SJCRH30 (cell line): Measurements from ENCODE around the gene GRIN3A. TPM values are rescaled to one million over a fixed set of nuclear protein-coding genes. Genes with fewer than 3 reads are reported as not detected.

Experiments
- DNase-seq, 2 experiments: peaks; one replicate each; pipeline ENCODE4 v3.0.0-alpha.2; 2015 to 2020
- H3K27ac ChIP-seq: fragments of 250-450 bp; sonication (Bioruptor Pico); 2 replicates; pipeline ENCODE4 v1.5.1; 2020; ENCODE audit warnings: mild to moderate bottlenecking, moderate library complexity
- H3K27me3 ChIP-seq: fragments of 250-450 bp; sonication (Bioruptor Pico); 2 replicates; pipeline ENCODE4 v1.5.1; 2020; ENCODE audit warnings: mild to moderate bottlenecking, moderate library complexity
- H3K36me3 ChIP-seq: fragments of 250-450 bp; sonication (Bioruptor Pico); 2 replicates; pipeline ENCODE4 v1.5.1; 2020; ENCODE audit warnings: mild to moderate bottlenecking, moderate library complexity
- H3K4me1 ChIP-seq: fragments of 250-450 bp; sonication (Bioruptor Pico); 2 replicates; pipeline ENCODE4 v1.5.1; 2020; ENCODE audit warnings: mild to moderate bottlenecking, moderate library complexity
- H3K4me3 ChIP-seq: fragments of 250-450 bp; sonication (Bioruptor Pico); 2 replicates; pipeline ENCODE4 v1.5.1; 2020; ENCODE audit warnings: mild to moderate bottlenecking, moderate library complexity
- H3K9me3 ChIP-seq: fragments of 250-450 bp; sonication (Bioruptor Pico); replicated peaks from 2 replicates; pipeline ENCODE4 v1.5.1; 2020; ENCODE audit warnings: mild to moderate bottlenecking, moderate library complexity
- total RNA-seq: library from RNA; depleted of rRNA; stranded (reverse); fragments of >200 nt; shearing (Covaris generic); gene quantifications from 2 replicates; pipeline ENCODE4 v1.2.3, GENCODE V29; 2014

Gene GRIN3A
- total RNA-seq, 1 experiment from 2014 or later: not detected

GRCh38 chr9:101718192-101718591, 20.3 kb downstream of the GRIN3A start:
- no peaks in the 10 kb centered on the region for H3K36me3 ChIP-seq
- H3K27me3 ChIP-seq: no peaks in the 10 kb centered on the region
- DNase-seq: no peak
- H3K4me3 ChIP-seq: no peak overlapping the region
- H3K4me1 ChIP-seq: peaks cover 6% of the 10 kb centered on the region
- no peaks in the 10 kb centered on the region for H3K9me3 ChIP-seq
- H3K27ac ChIP-seq: no peak overlapping the region

- H3K36me3 ChIP-seq: no peaks in the 10 kb centered on the region
- H3K9me3 ChIP-seq: no peaks in the 10 kb centered on the region
- peaks cover 6% of the 10 kb centered on the region for H3K4me1 ChIP-seq
- no peak overlapping the region for H3K27ac ChIP-seq
- DNase-seq: peak; percentile 43 to 69
- no peak overlapping the region for H3K4me3 ChIP-seq
- H3K27me3 ChIP-seq: no peaks in the 10 kb centered on the region
Observed at GRCh38 chr9:101716629-101717028, 21.8 kb downstream of the GRIN3A start.

- no peaks in the 10 kb centered on the region; the same call in 1 of the 2 replicates for H3K4me1 ChIP-seq
- no peaks in the 10 kb centered on the region for H3K9me3 ChIP-seq
- no peaks in the 10 kb centered on the region; the same call in 1 of the 2 replicates for H3K27me3 ChIP-seq
- peak; percentile 31 to 65 for DNase-seq
- H3K36me3 ChIP-seq: no peaks in the 10 kb centered on the region
- no peak overlapping the region for H3K4me3 ChIP-seq
- H3K27ac ChIP-seq: no peak overlapping the region
Observed at GRCh38 chr9:101711330-101711941, 27.0 kb downstream of the GRIN3A start.

GRCh38 chr9:101708855-101709254, 29.6 kb downstream of the GRIN3A start:
- Histone ChIP-seq H3K27ac (no peak overlapping the region), H3K27me3 (no peaks in the 10 kb centered on the region; the same call in 1 of the 2 replicates), H3K4me3 (no peak overlapping the region), H3K4me1 (no peaks in the 10 kb centered on the region), H3K36me3 (no peaks in the 10 kb centered on the region), H3K9me3 (no peaks in the 10 kb centered on the region)
- no peak for DNase-seq

GRCh38 chr9:101707721-101708120, 30.7 kb downstream of the GRIN3A start:
- no peak for DNase-seq
- Histone ChIP-seq H3K9me3 (no peaks in the 10 kb centered on the region), H3K4me1 (no peaks in the 10 kb centered on the region), H3K27me3 (no peaks in the 10 kb centered on the region; the same call in 1 of the 2 replicates), H3K4me3 (no peak overlapping the region), H3K36me3 (no peaks in the 10 kb centered on the region), H3K27ac (no peak overlapping the region)

GRCh38 chr9:101706997-101707396, 31.4 kb downstream of the GRIN3A start:
- H3K27me3 ChIP-seq: no peaks in the 10 kb centered on the region; the same call in 1 of the 2 replicates
- no peak overlapping the region for H3K4me3 ChIP-seq
- no peak overlapping the region for H3K27ac ChIP-seq
- H3K4me1 ChIP-seq: no peaks in the 10 kb centered on the region
- H3K36me3 ChIP-seq: no peaks in the 10 kb centered on the region
- no peak for DNase-seq
- no peaks in the 10 kb centered on the region for H3K9me3 ChIP-seq

- DNase-seq: no peak
- H3K9me3 ChIP-seq: no peaks in the 10 kb centered on the region
- no peaks in the 10 kb centered on the region for H3K36me3 ChIP-seq
- no peak overlapping the region for H3K4me3 ChIP-seq
- no peaks in the 10 kb centered on the region for H3K4me1 ChIP-seq
- no peaks in the 10 kb centered on the region; the same call in 1 of the 2 replicates for H3K27me3 ChIP-seq
- H3K27ac ChIP-seq: no peak overlapping the region
Observed at GRCh38 chr9:101706261-101706798, 32.1 kb downstream of the GRIN3A start.

- no peaks in the 10 kb centered on the region; the same call in 1 of the 2 replicates for H3K27me3 ChIP-seq
- H3K4me1 ChIP-seq: no peaks in the 10 kb centered on the region
- DNase-seq: peak in 1 of 2 experiments; percentile 10
- no peak overlapping the region for H3K27ac ChIP-seq
- H3K9me3 ChIP-seq: no peaks in the 10 kb centered on the region
- no peak overlapping the region for H3K4me3 ChIP-seq
- no peaks in the 10 kb centered on the region for H3K36me3 ChIP-seq
Observed at GRCh38 chr9:101705135-101705661, 33.2 kb downstream of the GRIN3A start.

GRCh38 chr9:101702257-101702656, 36.2 kb downstream of the GRIN3A start:
- no peaks in the 10 kb centered on the region for H3K4me1 ChIP-seq
- H3K27ac ChIP-seq: no peak overlapping the region
- DNase-seq: no peak
- no peak overlapping the region for H3K4me3 ChIP-seq
- no peaks in the 10 kb centered on the region for H3K36me3 ChIP-seq
- no peaks in the 10 kb centered on the region for H3K9me3 ChIP-seq
- H3K27me3 ChIP-seq: no peaks in the 10 kb centered on the region; the same call in 1 of the 2 replicates

- no peak overlapping the region for H3K27ac ChIP-seq
- H3K4me3 ChIP-seq: no peak overlapping the region
- DNase-seq: no peak
- no peaks in the 10 kb centered on the region for H3K9me3 ChIP-seq
- H3K27me3 ChIP-seq: peaks cover 4% of the 10 kb centered on the region
- no peaks in the 10 kb centered on the region for H3K4me1 ChIP-seq
- no peaks in the 10 kb centered on the region for H3K36me3 ChIP-seq
Observed at GRCh38 chr9:101693546-101694336, 44.7 kb downstream of the GRIN3A start.

GRCh38 chr9:101691657-101692056, 46.8 kb downstream of the GRIN3A start:
- Histone ChIP-seq H3K36me3 (no peaks in the 10 kb centered on the region), H3K9me3 (no peaks in the 10 kb centered on the region), H3K27ac (no peak overlapping the region), H3K4me1 (no peaks in the 10 kb centered on the region), H3K27me3 (peaks cover 11% of the 10 kb centered on the region), H3K4me3 (no peak overlapping the region)
- DNase-seq: no peak

GRCh38 chr9:101689039-101689438, 49.4 kb downstream of the GRIN3A start:
- no peak overlapping the region for H3K4me3 ChIP-seq
- H3K4me1 ChIP-seq: no peaks in the 10 kb centered on the region
- H3K27me3 ChIP-seq: peaks cover 15% of the 10 kb centered on the region
- no peaks in the 10 kb centered on the region for H3K9me3 ChIP-seq
- no peak overlapping the region for H3K27ac ChIP-seq
- H3K36me3 ChIP-seq: no peaks in the 10 kb centered on the region
- DNase-seq: no peak

GRCh38 chr9:101684665-101685064, 53.8 kb downstream of the GRIN3A start:
- Histone ChIP-seq H3K27me3 (peaks cover 15% of the 10 kb centered on the region), H3K4me1 (no peaks in the 10 kb centered on the region), H3K9me3 (no peaks in the 10 kb centered on the region), H3K36me3 (no peaks in the 10 kb centered on the region), H3K27ac (no peak overlapping the region), H3K4me3 (no peak overlapping the region)
- DNase-seq: no peak

- Histone ChIP-seq H3K9me3 (no peaks in the 10 kb centered on the region), H3K27me3 (peaks cover 11% of the 10 kb centered on the region; the same call in 1 of the 2 replicates), H3K27ac (no peak overlapping the region), H3K4me3 (no peak overlapping the region), H3K4me1 (no peaks in the 10 kb centered on the region), H3K36me3 (no peaks in the 10 kb centered on the region)
- DNase-seq: no peak
Observed at GRCh38 chr9:101683236-101683635, 55.2 kb downstream of the GRIN3A start.

GRCh38 chr9:101677861-101678260, 60.6 kb downstream of the GRIN3A start:
- no peak overlapping the region for H3K27ac ChIP-seq
- no peak for DNase-seq
- H3K27me3 ChIP-seq: no peaks in the 10 kb centered on the region; the same call in 1 of the 2 replicates
- no peaks in the 10 kb centered on the region for H3K36me3 ChIP-seq
- H3K4me3 ChIP-seq: no peak overlapping the region
- no peaks in the 10 kb centered on the region for H3K9me3 ChIP-seq
- H3K4me1 ChIP-seq: no peaks in the 10 kb centered on the region
